Measurements from ENCODE around the gene NRXN3. TPM values are rescaled to one million over a fixed set of nuclear protein-coding genes. Genes with fewer than 3 reads are reported as not detected.

The NRXN3 gene
- total RNA-seq, 1 experiment from 2014 or later, result 1.1 TPM

DNA sequence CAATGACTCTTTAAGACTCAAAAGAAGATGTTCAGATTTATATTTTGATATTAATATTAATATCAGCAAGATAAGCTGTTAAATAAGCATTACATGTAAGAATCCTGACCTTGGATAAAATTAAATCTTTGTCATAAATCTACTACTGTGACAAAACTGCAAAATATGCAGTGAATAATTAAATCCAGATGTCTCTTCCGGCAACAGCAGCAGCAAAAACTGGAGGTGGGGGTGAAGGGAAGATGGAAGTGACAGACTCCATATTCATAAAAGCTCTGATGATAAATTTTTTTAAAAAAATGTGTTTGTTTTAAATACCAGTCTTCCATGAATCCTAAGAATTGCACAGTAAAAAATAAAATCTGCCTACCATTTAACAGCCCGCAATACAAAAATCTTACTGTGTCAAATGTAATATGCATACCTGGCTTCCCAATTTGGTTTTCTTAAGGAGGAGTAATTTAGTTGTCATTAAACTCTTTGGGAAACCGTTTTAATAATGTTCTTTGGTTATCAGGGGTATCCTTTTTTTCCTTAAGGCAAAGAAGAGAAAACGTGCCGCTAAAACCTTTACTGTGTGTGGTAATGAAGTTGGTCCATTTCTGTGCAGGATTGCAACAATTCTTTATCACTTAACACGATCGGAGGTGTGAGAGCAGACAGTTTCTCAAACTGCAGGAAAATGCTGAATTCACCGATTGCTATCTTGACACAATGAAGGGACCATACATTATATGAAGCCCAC is 1562.9 kb downstream of the NRXN3 start:
- ChIA-PET POLR2A (ENCODE audit: unreplicated experiment) (no interaction called here), CTCF (no interaction called here)
- ATAC-seq (no peak), DNase-seq (no peak)
- Histone ChIP-seq H3K9me2 (replicated peaks; ENCODE audit: low read length) (no peaks in the 10 kb centered on the region), H3K4me2 (ENCODE audit: low read length) (no peak overlapping the region), H3F3A (ENCODE audit: low read length, unreplicated experiment) (no peaks in the 10 kb centered on the region), H3K79me2 (ENCODE audit: low read length) (no peaks in the 10 kb centered on the region), H3K27me3 (ENCODE audit: low read length) (no peaks in the 10 kb centered on the region), H3K4me3 (ENCODE audit: low read length) (no peak overlapping the region), H3K4me1 (ENCODE audit: insufficient read depth, low read length) (no peaks in the 10 kb centered on the region), H4K20me1 (ENCODE audit: low read length) (no peaks in the 10 kb centered on the region), H3K9ac (ENCODE audit: low read length) (no peak overlapping the region), H3K27ac (ENCODE audit: low read length) (no peak overlapping the region), H3K9me3 (ENCODE audit: low read length) (peaks cover 15% of the 10 kb centered on the region; the same call in 1 of the 2 replicates), H2AFZ (ENCODE audit: low read length) (no peak overlapping the region), H3K36me3 (ENCODE audit: low read depth, low read length) (no peaks in the 10 kb centered on the region)
- TF ChIP-seq EZH2phosphoT487 (IDR thresholded peaks at IDR 0.05; ENCODE audit: borderline replicate concordance, low read length), result no peak
- no peak for TF ChIP-seq EZH2 (IDR thresholded peaks at IDR 0.05; ENCODE audit: low read length, unreplicated experiment)
- TF ChIP-seq CTCF (conservative IDR thresholded peaks at IDR 0.05; ENCODE audit: low read depth, low read length), result no peak
- BruUV-seq (replicated peaks), result no TSS peak
- intact Hi-C loops (cut with micrococcal nuclease), result no loop called here

GRCh38 chr14:79734151-79734550 is 1564.0 kb downstream of the NRXN3 start:
- Histone ChIP-seq H2AFZ (ENCODE audit: low read length) (no peak overlapping the region), H3K9ac (ENCODE audit: low read length) (no peak overlapping the region), H3K4me2 (ENCODE audit: low read length) (no peak overlapping the region), H3K4me1 (ENCODE audit: insufficient read depth, low read length) (no peaks in the 10 kb centered on the region), H3K27ac (ENCODE audit: low read length) (no peak overlapping the region), H3K36me3 (ENCODE audit: low read depth, low read length) (no peaks in the 10 kb centered on the region), H3K79me2 (ENCODE audit: low read length) (no peaks in the 10 kb centered on the region), H4K20me1 (ENCODE audit: low read length) (no peaks in the 10 kb centered on the region), H3K9me3 (ENCODE audit: low read length) (peaks cover 15% of the 10 kb centered on the region; the same call in 1 of the 2 replicates), H3K9me2 (replicated peaks; ENCODE audit: low read length) (no peaks in the 10 kb centered on the region), H3K27me3 (ENCODE audit: low read length) (no peaks in the 10 kb centered on the region), H3F3A (ENCODE audit: low read length, unreplicated experiment) (no peaks in the 10 kb centered on the region), H3K4me3 (ENCODE audit: low read length) (no peak overlapping the region)
- BruUV-seq (replicated peaks), result no TSS peak
- DNase-seq (no peak), ATAC-seq (no peak)
- POLR2A ChIA-PET (ENCODE audit: unreplicated experiment), result no interaction called here
- TF ChIP-seq CTCF (conservative IDR thresholded peaks at IDR 0.05; ENCODE audit: low read depth, low read length) (no peak), EZH2 (IDR thresholded peaks at IDR 0.05; ENCODE audit: low read length, unreplicated experiment) (no peak), EZH2phosphoT487 (IDR thresholded peaks at IDR 0.05; ENCODE audit: borderline replicate concordance, low read length) (no peak)
- intact Hi-C loops (cut with micrococcal nuclease), result no loop called here
- CTCF ChIA-PET, result no interaction called here

- Histone ChIP-seq H3K4me1 (ENCODE audit: insufficient read depth, low read length) (no peaks in the 10 kb centered on the region), H3K9me3 (ENCODE audit: low read length) (peaks cover 15% of the 10 kb centered on the region; the same call in 1 of the 2 replicates), H2AFZ (ENCODE audit: low read length) (no peak overlapping the region), H3K36me3 (ENCODE audit: low read depth, low read length) (no peaks in the 10 kb centered on the region), H3K9me2 (replicated peaks; ENCODE audit: low read length) (no peaks in the 10 kb centered on the region), H3K27me3 (ENCODE audit: low read length) (no peaks in the 10 kb centered on the region), H3K9ac (ENCODE audit: low read length) (no peak overlapping the region), H3K79me2 (ENCODE audit: low read length) (no peaks in the 10 kb centered on the region), H4K20me1 (ENCODE audit: low read length) (no peaks in the 10 kb centered on the region), H3K4me2 (ENCODE audit: low read length) (no peak overlapping the region), H3K4me3 (ENCODE audit: low read length) (no peak overlapping the region), H3F3A (ENCODE audit: low read length, unreplicated experiment) (no peaks in the 10 kb centered on the region), H3K27ac (ENCODE audit: low read length) (no peak overlapping the region)
- no TSS peak for BruUV-seq (replicated peaks)
- no peak for TF ChIP-seq EZH2 (IDR thresholded peaks at IDR 0.05; ENCODE audit: low read length, unreplicated experiment)
- no peak for TF ChIP-seq CTCF (conservative IDR thresholded peaks at IDR 0.05; ENCODE audit: low read depth, low read length)
- TF ChIP-seq EZH2phosphoT487 (IDR thresholded peaks at IDR 0.05; ENCODE audit: borderline replicate concordance, low read length), result no peak
- DNase-seq, result no peak
- intact Hi-C loops (cut with micrococcal nuclease), result no loop called here
- POLR2A ChIA-PET (ENCODE audit: unreplicated experiment), result no interaction called here
- no peak for ATAC-seq
- CTCF ChIA-PET, result no interaction called here
Measured at GRCh38 chr14:79734656-79735055, 1564.5 kb downstream of the NRXN3 start.
